Muscle of leg (tissue), 9 donors: ENCODE results near the gene GALNT1. TPM values are rescaled to one million over a fixed set of nuclear protein-coding genes. Genes with fewer than 3 reads are reported as not detected.

ENCODE experiments used
- polyA plus RNA-seq, 8 donors: library from polyadenylated mRNA; unstranded; fragments of 120-200 nt; gene quantifications; one replicate each; pipeline versions ENCODE4 v1.2.1 to v1.2.3, GENCODE V29; 2013; ENCODE audit warnings: inconsistent platforms in 1 of 8, low replicate concordance in 1 of 8; ENCODE audit not compliant: insufficient read length in 8 of 8, insufficient read depth in 1 of 8
- total RNA-seq: library from RNA; stranded (reverse); fragments of 120-200 nt; gene quantifications from one replicate; pipeline ENCODE4 v1.2.4, GENCODE V29; 2013

GALNT1 gene
- total and polyA plus RNA-seq, 9 donors: 61.7 to 96.6 (median 77.2) TPM

Other genes with a start within 250 kb of the GALNT1 start
- gene ZNF24, start 237.3 kb upstream of the GALNT1 start, total RNA-seq: 30.9 TPM
- gene ZNF24, start 237.3 kb upstream of the GALNT1 start, polyA plus RNA-seq: 10 to 100 TPM; 23.4 to 36.5 (median 31.6) TPM
- 1.3 TPM for gene ZNF396, start 204.4 kb upstream of the GALNT1 start, total RNA-seq
- gene ZNF396, start 204.4 kb upstream of the GALNT1 start, polyA plus RNA-seq: 1 to 10 TPM in 4 of 8 donors, under 1 TPM in 4; 0.58 to 1.5 (median 1.1) TPM
- 5.4 TPM for gene INO80C, start 83.8 kb upstream of the GALNT1 start, total RNA-seq
- gene INO80C, start 83.8 kb upstream of the GALNT1 start, polyA plus RNA-seq: 10 to 100 TPM; 17.2 to 33.4 (median 25.1) TPM